ENCODE results near the gene SPPL3.
"Not testable (repeated sequence)": the region's sequence is repeated elsewhere in the genome, so short reads cannot be mapped to it uniquely, and the experiment has no call there.

Gene SPPL3

GRCh38 chr12:120735181-120735580 is 169.0 kb downstream of the SPPL3 start:
- TF ChIP-seq ZNF8 (CRISPR knock-in tag; IDR thresholded peaks at IDR 0.05) (no peak), OSR1 (CRISPR knock-in tag; IDR thresholded peaks at IDR 0.05) (no peak), ZFP30 (CRISPR knock-in tag; IDR thresholded peaks at IDR 0.05) (no peak)
- ATAC-seq, result no peak

- TF ChIP-seq POU6F1 (CRISPR knock-in tag; IDR thresholded peaks at IDR 0.05; ENCODE audit: borderline replicate concordance, low read depth), result no peak
- no peak for TF ChIP-seq GLIS3 (CRISPR knock-in tag; IDR thresholded peaks at IDR 0.05)
- no peak for TF ChIP-seq CREB5 (CRISPR knock-in tag; IDR thresholded peaks at IDR 0.05; ENCODE audit: low read depth)
- no peak for TF ChIP-seq ZFP3 (CRISPR knock-in tag; IDR thresholded peaks at IDR 0.05)
- no peak for TF ChIP-seq PPARA (CRISPR knock-in tag; IDR thresholded peaks at IDR 0.05; ENCODE audit: borderline replicate concordance)
- TF ChIP-seq ZFP30 (CRISPR knock-in tag; IDR thresholded peaks at IDR 0.05), result no peak
- ATAC-seq, result no peak
Measured at GRCh38 chr12:120734210-120734609, 169.9 kb downstream of the SPPL3 start.

- no peak for TF ChIP-seq ISL1 (CRISPR knock-in tag; IDR thresholded peaks at IDR 0.05)
- no peak for TF ChIP-seq SNAI2 (CRISPR knock-in tag; IDR thresholded peaks at IDR 0.05)
- TF ChIP-seq BACH2 (CRISPR knock-in tag; IDR thresholded peaks at IDR 0.05; ENCODE audit: borderline replicate concordance), result no peak
- no peak for TF ChIP-seq CSRNP3 (CRISPR knock-in tag; IDR thresholded peaks at IDR 0.05)
- TF ChIP-seq ZNF8 (CRISPR knock-in tag; IDR thresholded peaks at IDR 0.05), result no peak
- no peak for TF ChIP-seq ARNTL (CRISPR knock-in tag; IDR thresholded peaks at IDR 0.05; ENCODE audit: borderline replicate concordance, low read depth)
- TF ChIP-seq CREB5 (CRISPR knock-in tag; IDR thresholded peaks at IDR 0.05; ENCODE audit: low read depth), result no peak
- no peak for TF ChIP-seq PATZ1 (CRISPR knock-in tag; IDR thresholded peaks at IDR 0.05; ENCODE audit: borderline replicate concordance)
- TF ChIP-seq ZNF565 (CRISPR knock-in tag; conservative IDR thresholded peaks at IDR 0.05; ENCODE audit: low read depth), result no peak
- no peak for TF ChIP-seq GLIS3 (CRISPR knock-in tag; IDR thresholded peaks at IDR 0.05)
- TF ChIP-seq TOX (CRISPR knock-in tag; IDR thresholded peaks at IDR 0.05; ENCODE audit: borderline replicate concordance), result no peak
- TF ChIP-seq TCF4 (CRISPR knock-in tag; IDR thresholded peaks at IDR 0.05; ENCODE audit: borderline replicate concordance), result no peak
- no peak for TF ChIP-seq CSDC2 (CRISPR knock-in tag; IDR thresholded peaks at IDR 0.05)
- no peak for TF ChIP-seq TSHZ2 (CRISPR knock-in tag; IDR thresholded peaks at IDR 0.05)
- no peak for TF ChIP-seq ZFP30 (CRISPR knock-in tag; IDR thresholded peaks at IDR 0.05)
- no peak for TF ChIP-seq ESRRG (CRISPR knock-in tag; IDR thresholded peaks at IDR 0.05)
- no peak for TF ChIP-seq POU6F1 (CRISPR knock-in tag; IDR thresholded peaks at IDR 0.05; ENCODE audit: borderline replicate concordance, low read depth)
- ATAC-seq, result no peak
Measured at GRCh38 chr12:120733574-120733973, 170.6 kb downstream of the SPPL3 start.

GRCh38 chr12:120732198-120732597 is 172.0 kb downstream of the SPPL3 start:
- ATAC-seq, result not testable (repeated sequence)

All from SK-N-SH treated with all-trans-retinoic acid at 6 μM for 48 hours (cell line).